GOT3 (cell line): ENCODE results near the gene SAT2.

Experiments used
- DNase-seq: peaks from one replicate; lab custom pipeline; 2025; ENCODE audit warnings: mixed read lengths; lab: John Stamatoyannopoulos, UW

Gene SAT2

GRCh38 chr17:7590743-7591142 lies 36.9 kb downstream of the SAT2 start:
- DNase-seq, result no peak

GRCh38 chr17:7589891-7590691 lies 37.5 kb downstream of the SAT2 start, which contains the start of gene SOX15:
Gene SOX15, minus strand, starts transcription at chr17:7590094. Its CDS starts 418 bp downstream, at chr17:7589676.
- no peak for DNase-seq

GRCh38 chr17:7589204-7589868 lies 38.3 kb downstream of the SAT2 start:
- DNase-seq, result peak; percentile 40

- no peak for DNase-seq
Measured at GRCh38 chr17:7588553-7589203, 38.9 kb downstream of the SAT2 start.

GRCh38 chr17:7587420-7588151 lies 40.0 kb downstream of the SAT2 start:
- peak; percentile 39 for DNase-seq

GRCh38 chr17:7586673-7587419 lies 40.8 kb downstream of the SAT2 start:
- DNase-seq, result no peak

- peak; percentile 85 for DNase-seq
Measured at GRCh38 chr17:7583253-7584109, 44.1 kb downstream of the SAT2 start, which contains the start of gene MPDU1. Gene MPDU1, plus strand, starts transcription at chr17:7583852. Its CDS starts 11 bp downstream, at chr17:7583863.

GRCh38 chr17:7582396-7583252 lies 45.0 kb downstream of the SAT2 start:
- DNase-seq, result no peak

GRCh38 chr17:7580604-7581575 lies 46.7 kb downstream of the SAT2 start:
- no peak for DNase-seq

GRCh38 chr17:7579834-7580603 lies 47.6 kb downstream of the SAT2 start:
- DNase-seq, result no peak

- DNase-seq, result peak; percentile 78
Measured at GRCh38 chr17:7579001-7579833, 48.4 kb downstream of the SAT2 start, which contains the start of gene CD68. Gene CD68, plus strand, starts transcription at chr17:7579638. Its CDS starts 40 bp downstream, at chr17:7579678.

- no peak for DNase-seq
Measured at GRCh38 chr17:7577327-7578199, 50.1 kb downstream of the SAT2 start.

GRCh38 chr17:7576432-7576937 lies 51.1 kb downstream of the SAT2 start:
- no peak for DNase-seq
